Large intestine (tissue), 12 donors: ENCODE measurements around the gene AMOT. TPM values are rescaled to one million over a fixed set of nuclear protein-coding genes. Genes with fewer than 3 reads are reported as not detected.
A peak's percentile ranks its signal among the peaks of the same experiment; 100 is the strongest.

Experiments
- DNase-seq, 2 donors: peaks; one replicate each; pipeline versions ENCODE4 v3.0.0 to v3.0.0-alpha.2; 2013
- H3K27ac ChIP-seq: one replicate; pipeline ENCODE4 v1.5.1; 2013; ENCODE audit warnings: low read length
- H3K27me3 ChIP-seq: 2 replicates; pipeline ENCODE4 v1.6.1; 2013; ENCODE audit warnings: low read length; ENCODE audit not compliant: control insufficient read depth, insufficient read depth
- H3K36me3 ChIP-seq: 2 replicates; pipeline ENCODE4 v1.6.1; 2013; ENCODE audit warnings: low read length; ENCODE audit not compliant: control insufficient read depth, insufficient read depth
- H3K4me1 ChIP-seq: one replicate; pipeline ENCODE4 v1.6.1; 2013; ENCODE audit warnings: low read length; ENCODE audit not compliant: control insufficient read depth, insufficient read depth
- H3K4me3 ChIP-seq: one replicate; pipeline ENCODE4 v1.5.1; 2013; ENCODE audit warnings: low read length
- H3K9me3 ChIP-seq: one replicate; pipeline ENCODE4 v1.6.1; 2013; ENCODE audit warnings: mild to moderate bottlenecking, low read depth, low read length, moderate library complexity; ENCODE audit not compliant: control insufficient read depth
- WGBS: methylation state at CpG from one replicate; pipeline ENCODE4 v1.1.5; 2013; ENCODE audit warnings: low lambda C conversion rate; ENCODE audit not compliant: insufficient coverage; 5-methylcytosine and 5-hydroxymethylcytosine counted together
- long read RNA-seq, 11 donors: transcript quantifications; one replicate each; lab custom pipeline, GENCODE V29; 2026
- polyA plus RNA-seq: library from polyadenylated mRNA; unstranded; fragments of 120-200 nt; gene quantifications from one replicate; pipeline ENCODE4 v1.2.1, GENCODE V29; 2013

Gene AMOT
- polyA plus RNA-seq: 27.7 TPM
- long read RNA-seq, donor 1, partial matches to known transcripts: 0 of 1 reads
- long read RNA-seq, donor 1, other reads (novel, unspliced or antisense): 0 of 1 reads
- long read RNA-seq, donor 2, partial matches to known transcripts: 0 of 3 reads
- long read RNA-seq, donor 2, other reads (novel, unspliced or antisense): 0 of 3 reads
- long read RNA-seq, donor 3, partial matches to known transcripts: 0 of 3 reads
- long read RNA-seq, donor 3, other reads (novel, unspliced or antisense): 0 of 3 reads
- long read RNA-seq, donor 4, partial matches to known transcripts: 0 of 2 reads
- long read RNA-seq, donor 4, other reads (novel, unspliced or antisense): 0 of 2 reads
- long read RNA-seq, donor 5, partial matches to known transcripts: 0 of 1 reads
- long read RNA-seq, donor 5, other reads (novel, unspliced or antisense): 0 of 1 reads
- long read RNA-seq, donor 6, partial matches to known transcripts: 17 of 19 reads
- long read RNA-seq, donor 6, other reads (novel, unspliced or antisense): 0 of 19 reads
- long read RNA-seq, donor 7, partial matches to known transcripts: 0 of 3 reads
- long read RNA-seq, donor 7, other reads (novel, unspliced or antisense): 0 of 3 reads
- long read RNA-seq, donor 8, partial matches to known transcripts: 6 of 9 reads
- long read RNA-seq, donor 8, other reads (novel, unspliced or antisense): 0 of 9 reads
- long read RNA-seq, donor 9, partial matches to known transcripts: 0 of 2 reads
- long read RNA-seq, donor 9, other reads (novel, unspliced or antisense): 0 of 2 reads
- long read RNA-seq, donor 10: 0 reads
- long read RNA-seq, donor 11: 0 reads

- peak within 1 kb of the TSS; percentile 82 for H3K4me3 ChIP-seq
- peak within 1 kb of the TSS; percentile 95 for H3K27ac ChIP-seq
- peaks cover 17% of the 10 kb centered on the region for H3K4me1 ChIP-seq
- WGBS: no CpG with 5 or more reads among the region's 49 CpGs
- H3K27me3 ChIP-seq: no peaks in the 10 kb centered on the region
- no peaks in the 10 kb centered on the region for H3K9me3 ChIP-seq
- H3K36me3 ChIP-seq: no peaks in the 10 kb centered on the region
- DNase-seq: peak; percentile 72 to 88
These were observed at the start of gene AMOT for GRCh38 chrX:112840382-112841113. Gene AMOT (minus strand): TSS chrX:112840831. CDS start chrX:112823126, 17,705 bp downstream.

- no peak for DNase-seq
- Histone ChIP-seq H3K36me3 (no peaks in the 10 kb centered on the region), H3K27ac (no peak overlapping the region), H3K27me3 (no peaks in the 10 kb centered on the region), H3K4me3 (no peak overlapping the region), H3K4me1 (no peaks in the 10 kb centered on the region), H3K9me3 (no peaks in the 10 kb centered on the region)
- WGBS: no CpG with 5 or more reads among the region's 9 CpGs
These were observed 48.8 kb upstream of the AMOT start for GRCh38 chrX:112889400-112889799.

GRCh38 chrX:112888916-112889315 is 48.3 kb upstream of the AMOT start:
- Histone ChIP-seq H3K9me3 (no peaks in the 10 kb centered on the region), H3K4me1 (no peaks in the 10 kb centered on the region), H3K36me3 (no peaks in the 10 kb centered on the region), H3K4me3 (no peak overlapping the region), H3K27me3 (no peaks in the 10 kb centered on the region), H3K27ac (no peak overlapping the region)
- DNase-seq: no peak
- 80% methylated on average over 1 of the region's 2 CpGs for WGBS

- no peaks in the 10 kb centered on the region for H3K36me3 ChIP-seq
- no peaks in the 10 kb centered on the region for H3K27me3 ChIP-seq
- H3K27ac ChIP-seq: peak overlapping the region; percentile 21
- no CpG with 5 or more reads among the region's 3 CpGs for WGBS
- no peaks in the 10 kb centered on the region for H3K9me3 ChIP-seq
- DNase-seq: no peak
- no peak overlapping the region for H3K4me3 ChIP-seq
- peaks cover 10% of the 10 kb centered on the region for H3K4me1 ChIP-seq
These were observed 37.1 kb upstream of the AMOT start for GRCh38 chrX:112877771-112878173.

- no peak overlapping the region for H3K4me3 ChIP-seq
- DNase-seq: no peak
- H3K27me3 ChIP-seq: no peaks in the 10 kb centered on the region
- no peaks in the 10 kb centered on the region for H3K9me3 ChIP-seq
- no peak overlapping the region for H3K27ac ChIP-seq
- H3K36me3 ChIP-seq: no peaks in the 10 kb centered on the region
- no CpG with 5 or more reads among the region's 1 CpG for WGBS
- peaks cover 10% of the 10 kb centered on the region for H3K4me1 ChIP-seq
These were observed 34.0 kb upstream of the AMOT start for GRCh38 chrX:112874614-112875013.

GRCh38 chrX:112874175-112874574 is 33.5 kb upstream of the AMOT start:
- WGBS: no CpG with 5 or more reads among the region's 1 CpG

GRCh38 chrX:112868586-112868985 is 28.0 kb upstream of the AMOT start:
- no peak for DNase-seq
- Histone ChIP-seq H3K4me3 (no peak overlapping the region), H3K4me1 (peaks cover 3% of the 10 kb centered on the region), H3K27me3 (no peaks in the 10 kb centered on the region), H3K27ac (no peak overlapping the region), H3K9me3 (no peaks in the 10 kb centered on the region), H3K36me3 (no peaks in the 10 kb centered on the region)
- whole genome bisulfite sequencing: no CpG with 5 or more reads among the region's 3 CpGs

More at GRCh38 chrX:112874175-112874574, 33.5 kb upstream of the AMOT start:
- no peak overlapping the region for H3K27ac ChIP-seq
- no peaks in the 10 kb centered on the region for H3K36me3 ChIP-seq
- H3K4me3 ChIP-seq: no peak overlapping the region
- H3K27me3 ChIP-seq: no peaks in the 10 kb centered on the region
- H3K4me1 ChIP-seq: peaks cover 9% of the 10 kb centered on the region
- no peaks in the 10 kb centered on the region for H3K9me3 ChIP-seq
- DNase-seq: no peak

GRCh38 chrX:112867570-112867969 is 26.9 kb upstream of the AMOT start:
- DNase-seq: no peak
- Histone ChIP-seq H3K4me3 (no peak overlapping the region), H3K27me3 (no peaks in the 10 kb centered on the region), H3K4me1 (peaks cover 3% of the 10 kb centered on the region), H3K9me3 (no peaks in the 10 kb centered on the region), H3K27ac (no peak overlapping the region), H3K36me3 (no peaks in the 10 kb centered on the region)
- no CpG with 5 or more reads among the region's 2 CpGs for WGBS

GRCh38 chrX:112866175-112866574 is 25.5 kb upstream of the AMOT start:
- H3K4me3 ChIP-seq: no peak overlapping the region
- no peak for DNase-seq

GRCh38 chrX:112865464-112866025 is 24.9 kb upstream of the AMOT start:
- peaks cover 3% of the 10 kb centered on the region for H3K4me1 ChIP-seq
- no CpG with 5 or more reads among the region's 4 CpGs for WGBS
- DNase-seq: peak in 1 of 2 donors; percentile 58

More at GRCh38 chrX:112866175-112866574, 25.5 kb upstream of the AMOT start:
- no CpG with 5 or more reads among the region's 1 CpG for WGBS
- Histone ChIP-seq H3K9me3 (no peaks in the 10 kb centered on the region), H3K27me3 (no peaks in the 10 kb centered on the region), H3K27ac (no peak overlapping the region), H3K36me3 (no peaks in the 10 kb centered on the region), H3K4me1 (peaks cover 3% of the 10 kb centered on the region)

More at GRCh38 chrX:112865464-112866025, 24.9 kb upstream of the AMOT start:
- no peak overlapping the region for H3K4me3 ChIP-seq
- no peaks in the 10 kb centered on the region for H3K9me3 ChIP-seq
- no peaks in the 10 kb centered on the region for H3K27me3 ChIP-seq
- no peaks in the 10 kb centered on the region for H3K36me3 ChIP-seq
- H3K27ac ChIP-seq: no peak overlapping the region
